ENCODE data around the gene ETV2.

The ETV2 gene

GRCh38 chr19:35644987-35645679 lies 3.6 kb downstream of the ETV2 start (continued):
- TF ChIP-seq ZXDB (tag by site-specific recombination; IDR thresholded peaks at IDR 0.05) (no peak; the same call in 1 of the 2 replicates), KLF10 (tag by site-specific recombination; IDR thresholded peaks at IDR 0.05) (peak; percentile 84), ZSCAN16 (tag by site-specific recombination; IDR thresholded peaks at IDR 0.05) (no peak), ZNF140 (tag by site-specific recombination; IDR thresholded peaks at IDR 0.05) (no peak), ZNF701 (tag by site-specific recombination; IDR thresholded peaks at IDR 0.05) (no peak), ZNF16 (tag by site-specific recombination; IDR thresholded peaks at IDR 0.05; ENCODE audit: low read depth) (no peak), GLI4 (tag by site-specific recombination; IDR thresholded peaks at IDR 0.05) (no peak), ZNF2 (tag by site-specific recombination; IDR thresholded peaks at IDR 0.05) (0 out of 2 replicates have a peak, but pooled peaks have one; percentile 9), KLF9 (tag by site-specific recombination; IDR thresholded peaks at IDR 0.05; ENCODE audit: low read depth) (peak; percentile 95), ZNF510 (tag by site-specific recombination; IDR thresholded peaks at IDR 0.05; ENCODE audit: insufficient replicate concordance) (no peak), PATZ1 (tag by site-specific recombination; IDR thresholded peaks at IDR 0.05) (no peak), ZNF660 (tag by site-specific recombination; IDR thresholded peaks at IDR 0.05) (no peak), ZNF777 (tag by site-specific recombination; IDR thresholded peaks at IDR 0.05; ENCODE audit: borderline replicate concordance) (no peak), ZNF596 (tag by site-specific recombination; IDR thresholded peaks at IDR 0.05) (no peak), ZBTB26 (tag by site-specific recombination; optimal IDR thresholded peaks at IDR 0.05) (no peak), ZNF221 (tag by site-specific recombination; IDR thresholded peaks at IDR 0.05; ENCODE audit: borderline replicate concordance) (no peak), ZBTB44 (tag by site-specific recombination; IDR thresholded peaks at IDR 0.05) (no peak), WT1 (tag by site-specific recombination; IDR thresholded peaks at IDR 0.05) (no peak), ZFP41 (tag by site-specific recombination; IDR thresholded peaks at IDR 0.05; ENCODE audit: borderline replicate concordance) (no peak), ZNF600 (tag by site-specific recombination; IDR thresholded peaks at IDR 0.05) (0 out of 2 replicates have a peak, but pooled peaks have one; percentile 6), KLF7 (tag by site-specific recombination; IDR thresholded peaks at IDR 0.05; ENCODE audit: borderline replicate concordance) (no peak), ZNF175 (tag by site-specific recombination; IDR thresholded peaks at IDR 0.05) (no peak), ZNF114 (tag by site-specific recombination; IDR thresholded peaks at IDR 0.05) (no peak), HOXD13 (CRISPR knock-in tag; IDR thresholded peaks at IDR 0.05; ENCODE audit: borderline replicate concordance) (no peak), ZNF530 (tag by site-specific recombination; IDR thresholded peaks at IDR 0.05; ENCODE audit: low read depth) (no peak), TCF7L2 (IDR thresholded peaks at IDR 0.05; ENCODE audit: borderline replicate concordance, low read depth, low read length) (peak; percentile 67; the same call in 1 of the 2 replicates), ZNF747 (tag by site-specific recombination; IDR thresholded peaks at IDR 0.05) (no peak), ZBTB48 (tag by site-specific recombination; IDR thresholded peaks at IDR 0.05) (peak; percentile 94), ZBTB49 (tag by site-specific recombination; IDR thresholded peaks at IDR 0.05; ENCODE audit: low read depth) (no peak), ZNF658 (tag by site-specific recombination; IDR thresholded peaks at IDR 0.05) (no peak)
